ENCODE results near the gene ATP5PF.
A peak's percentile ranks its signal among the peaks of the same experiment; 100 is the strongest.
"Not testable (repeated sequence)": the region's sequence is repeated elsewhere in the genome, so short reads cannot be mapped to it uniquely, and the experiment has no call there.

The ATP5PF gene

DNA sequence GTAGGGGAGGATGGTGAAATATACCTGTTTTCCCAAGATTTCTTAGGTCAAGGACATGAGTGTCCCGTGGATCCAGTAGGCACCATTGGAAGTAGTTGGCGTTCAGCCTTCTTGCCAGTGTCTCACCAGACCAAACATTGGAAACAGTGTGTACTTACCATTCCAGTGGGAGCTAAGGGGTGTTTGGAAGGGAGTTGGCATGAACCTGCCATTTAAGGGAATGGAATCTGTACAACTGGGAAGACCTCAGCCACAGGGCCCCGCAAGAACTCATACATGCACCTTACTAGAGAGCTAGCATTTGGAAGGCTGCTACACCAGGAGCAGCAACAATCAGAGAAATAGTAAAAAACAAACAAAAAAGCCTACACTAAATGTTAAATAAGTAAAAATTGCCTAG, 12.7 kb downstream of the ATP5PF start:
- no peak for DNase-seq

DNA sequence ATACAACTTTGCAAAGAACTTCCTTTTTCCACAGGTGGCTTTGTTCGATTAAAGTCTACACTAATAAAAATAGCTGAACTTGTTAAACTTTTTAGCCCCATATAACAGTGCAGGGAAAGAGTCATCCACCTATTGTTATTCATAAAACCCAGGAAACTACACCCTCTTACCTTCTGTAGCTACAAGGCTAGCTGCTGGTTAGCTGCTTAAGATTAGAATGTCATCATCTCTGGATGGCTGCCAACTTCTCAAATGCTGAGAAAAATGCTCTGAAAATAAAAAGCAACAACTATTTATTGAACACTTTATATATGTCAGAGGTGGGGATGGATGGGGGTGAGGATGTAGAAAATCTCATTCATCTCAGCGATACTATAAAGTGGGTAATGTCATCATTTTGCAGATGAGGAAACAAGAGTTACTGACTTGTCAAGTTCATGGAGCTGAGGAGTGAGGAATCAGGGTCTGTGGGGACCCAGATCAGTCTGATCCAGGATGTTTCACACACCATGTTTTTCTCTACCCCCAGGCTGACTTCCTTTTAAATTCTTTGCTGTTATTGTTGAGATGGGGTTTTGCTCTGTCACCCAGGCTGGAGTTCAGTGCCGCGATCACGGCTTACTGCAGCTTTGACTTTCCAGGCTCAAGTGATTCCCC, 17.1 kb downstream of the ATP5PF start:
- no peak for DNase-seq

DNA sequence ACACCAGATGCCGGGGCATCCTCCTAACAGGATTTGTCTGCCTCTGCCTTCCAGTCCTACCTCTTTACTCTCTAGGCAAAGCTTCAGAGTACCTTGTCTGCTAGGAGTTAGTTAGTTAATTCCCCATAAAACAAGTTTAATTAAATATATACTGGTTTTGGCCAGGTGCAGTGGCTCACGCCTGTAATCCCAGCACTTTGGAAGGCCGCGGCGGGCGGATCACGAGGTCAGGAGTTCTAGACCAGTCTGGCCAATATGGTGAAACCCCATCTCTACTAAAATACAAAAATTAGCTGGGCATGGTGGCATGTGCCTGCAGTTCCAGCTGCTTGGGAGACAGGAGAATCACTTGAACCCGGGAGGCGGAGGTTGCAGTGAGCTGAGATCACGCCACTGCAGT, 20.6 kb downstream of the ATP5PF start:
- not testable (repeated sequence) for DNase-seq

DNA sequence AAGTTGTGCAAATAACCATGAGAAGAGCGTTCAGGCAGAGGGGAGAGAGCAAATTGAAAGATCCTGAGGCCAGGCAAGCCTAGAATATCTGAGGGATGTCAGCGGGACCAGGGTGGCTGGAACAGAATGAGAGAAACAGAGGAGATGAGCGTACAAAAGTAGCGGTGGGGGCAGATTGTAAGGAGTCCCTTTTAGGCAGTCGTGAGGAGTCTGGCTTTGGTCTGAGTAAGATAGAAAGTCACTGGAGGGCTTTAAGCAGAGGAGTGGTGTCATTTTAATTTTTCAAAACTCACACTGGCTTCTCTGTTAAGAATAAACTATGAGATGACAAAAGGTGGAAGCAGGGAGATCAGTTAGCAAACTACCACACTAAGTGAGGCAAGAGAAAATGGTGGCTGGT, 24.2 kb downstream of the ATP5PF start:
- no peak for DNase-seq

DNA sequence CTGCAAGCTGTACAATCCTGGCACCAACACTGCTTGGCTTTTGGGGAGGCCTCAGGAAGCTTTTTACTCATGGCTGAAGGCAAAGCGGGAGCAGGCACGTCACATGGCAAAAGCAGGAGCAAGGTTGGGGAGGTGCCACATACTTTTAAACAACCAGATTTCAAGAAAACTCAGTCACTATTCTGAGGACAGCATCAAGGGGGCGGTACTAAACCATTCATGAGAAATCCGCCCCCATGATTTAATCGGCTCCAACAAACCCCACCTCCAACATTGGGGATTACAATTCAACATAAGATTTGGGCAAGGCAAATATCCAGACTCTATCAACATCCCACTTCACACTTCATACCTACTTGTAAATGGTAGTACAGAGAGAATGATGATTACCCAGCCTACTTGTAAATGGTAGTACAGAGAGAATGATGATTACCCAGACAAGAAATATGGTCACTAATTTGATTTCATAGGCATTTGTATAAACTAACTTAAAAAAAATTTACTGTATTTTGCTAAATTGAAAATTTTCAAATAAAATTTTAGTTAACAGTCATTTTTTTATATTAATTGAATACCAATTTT, 24.9 kb downstream of the ATP5PF start:
- DNase-seq = no peak

DNA sequence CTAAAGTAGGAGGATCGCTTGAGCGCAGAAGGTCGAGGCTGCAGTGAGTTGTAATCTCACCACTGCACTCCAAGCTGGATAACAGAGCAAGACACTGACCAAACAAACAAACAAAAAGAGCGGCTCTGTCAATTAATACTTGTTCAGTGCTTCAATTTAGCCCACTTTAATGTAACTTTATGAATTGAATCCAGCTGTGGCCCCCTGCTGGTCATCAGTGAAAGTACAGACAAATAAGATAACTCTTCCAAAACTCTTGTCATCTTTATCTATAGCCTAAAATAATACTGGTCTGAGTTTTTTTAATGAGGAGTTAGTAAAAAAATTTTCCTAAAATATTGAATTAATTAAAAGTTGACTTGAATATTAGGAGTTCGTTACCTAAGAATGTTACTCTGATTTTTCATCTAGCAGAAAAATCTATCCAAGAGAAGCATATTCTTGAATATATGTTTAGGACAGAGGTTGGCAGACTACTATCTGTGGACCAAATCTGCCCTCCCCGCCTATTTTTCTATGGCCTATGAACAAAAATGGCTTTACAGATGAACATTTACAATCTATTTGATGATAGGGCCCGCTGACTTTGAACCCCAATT, 26.1 kb downstream of the ATP5PF start:
- peak; percentile 42 for DNase-seq

DNA sequence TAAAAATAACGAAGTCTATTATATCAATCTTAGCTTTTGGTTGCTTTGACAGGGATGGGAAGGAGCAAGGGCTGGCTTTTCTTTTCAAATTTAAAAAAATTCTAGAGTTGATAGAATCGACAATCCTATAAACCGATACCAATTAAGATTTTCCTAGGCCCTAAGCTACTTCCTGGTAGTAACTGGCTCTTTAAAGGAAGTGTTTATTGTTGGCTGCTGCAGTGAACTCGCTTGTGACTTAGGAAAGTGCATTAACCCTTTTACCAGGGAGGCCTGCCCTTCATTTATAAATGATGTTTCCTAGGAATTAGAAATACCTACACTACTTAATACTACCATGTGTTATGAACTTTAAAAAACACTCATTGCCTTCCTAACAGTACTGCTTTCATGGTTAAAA, 33.2 kb downstream of the ATP5PF start:
- DNase-seq = no peak

DNA sequence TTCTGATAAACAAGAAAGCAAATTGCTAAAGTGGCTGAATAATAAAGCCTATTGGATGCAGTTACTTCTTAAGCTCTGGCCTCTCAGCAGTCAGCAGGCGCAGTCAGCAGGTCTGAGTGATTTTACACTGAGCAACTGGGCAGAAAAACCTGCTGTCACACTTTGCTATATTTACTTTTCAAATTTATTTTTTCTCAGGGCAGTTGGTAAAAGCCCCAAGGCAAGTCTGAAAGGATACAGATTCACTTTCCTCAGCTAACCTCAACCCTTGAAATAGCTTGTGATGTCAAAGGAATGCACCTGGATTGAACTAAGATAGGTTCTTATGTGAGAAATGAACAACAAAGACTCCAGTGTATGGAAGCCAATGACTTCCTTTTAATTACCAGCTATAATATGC, 34.0 kb downstream of the ATP5PF start:
- no peak for DNase-seq

DNA sequence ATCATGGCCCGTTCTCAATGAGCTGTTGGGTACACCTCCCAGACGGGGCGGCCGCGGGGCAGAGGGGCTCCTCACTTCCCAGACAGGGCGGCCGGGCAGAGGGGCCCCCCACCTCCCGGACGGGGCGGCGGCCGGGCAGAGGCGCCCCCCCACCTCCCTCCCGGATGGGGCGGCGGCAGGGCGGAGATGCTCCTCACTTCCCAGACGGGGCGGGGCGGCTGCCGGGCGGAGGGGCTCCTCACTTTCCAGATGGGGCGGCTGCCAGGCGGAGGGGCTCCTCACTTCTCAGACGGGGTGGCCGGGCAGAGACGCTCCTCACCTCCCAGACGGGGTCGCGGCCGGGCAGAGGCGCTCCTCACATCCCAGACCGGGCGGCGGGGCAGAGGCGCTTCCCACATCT, 39.2 kb downstream of the ATP5PF start:
- DNase-seq = not testable (repeated sequence)

DNA sequence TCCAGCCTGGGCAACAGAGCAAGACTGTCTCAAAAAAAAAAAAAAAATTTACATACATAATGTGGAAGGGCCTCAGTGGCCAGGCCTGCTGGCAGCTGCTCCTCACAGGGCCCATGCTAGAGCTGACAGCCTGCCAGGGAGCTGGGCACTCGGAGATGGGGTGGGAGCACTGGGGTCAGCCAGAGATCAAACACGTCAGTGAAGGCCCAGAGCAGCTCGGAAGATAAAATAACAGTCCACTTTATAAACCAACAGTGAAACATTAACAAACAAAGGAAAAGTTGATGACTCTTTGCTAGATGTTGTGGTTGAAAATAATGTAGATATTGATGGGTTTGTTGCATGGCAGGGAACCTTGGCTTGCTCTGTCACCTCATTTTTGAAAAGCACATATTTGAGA, 42.7 kb downstream of the ATP5PF start:
- no peak for DNase-seq

DNA sequence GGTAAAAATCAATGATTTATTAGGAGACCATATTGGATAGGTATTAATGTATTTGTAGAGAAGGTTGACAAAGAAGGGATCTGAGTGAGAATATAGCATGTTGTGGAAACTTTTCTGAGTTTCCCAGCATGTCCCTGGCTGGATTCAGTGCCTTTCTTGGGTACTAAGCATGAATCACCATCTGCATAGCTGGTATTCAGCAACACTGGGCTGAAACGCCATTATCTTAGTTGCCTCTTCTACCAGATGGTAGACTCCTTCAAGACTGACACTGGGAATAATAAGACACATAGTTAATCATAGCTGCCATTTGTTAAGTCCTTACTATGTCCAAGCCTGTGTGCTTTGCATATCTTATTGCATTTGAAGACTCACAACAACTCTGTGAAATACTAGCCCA, 45.5 kb downstream of the ATP5PF start:
- DNase-seq = no peak

DNA sequence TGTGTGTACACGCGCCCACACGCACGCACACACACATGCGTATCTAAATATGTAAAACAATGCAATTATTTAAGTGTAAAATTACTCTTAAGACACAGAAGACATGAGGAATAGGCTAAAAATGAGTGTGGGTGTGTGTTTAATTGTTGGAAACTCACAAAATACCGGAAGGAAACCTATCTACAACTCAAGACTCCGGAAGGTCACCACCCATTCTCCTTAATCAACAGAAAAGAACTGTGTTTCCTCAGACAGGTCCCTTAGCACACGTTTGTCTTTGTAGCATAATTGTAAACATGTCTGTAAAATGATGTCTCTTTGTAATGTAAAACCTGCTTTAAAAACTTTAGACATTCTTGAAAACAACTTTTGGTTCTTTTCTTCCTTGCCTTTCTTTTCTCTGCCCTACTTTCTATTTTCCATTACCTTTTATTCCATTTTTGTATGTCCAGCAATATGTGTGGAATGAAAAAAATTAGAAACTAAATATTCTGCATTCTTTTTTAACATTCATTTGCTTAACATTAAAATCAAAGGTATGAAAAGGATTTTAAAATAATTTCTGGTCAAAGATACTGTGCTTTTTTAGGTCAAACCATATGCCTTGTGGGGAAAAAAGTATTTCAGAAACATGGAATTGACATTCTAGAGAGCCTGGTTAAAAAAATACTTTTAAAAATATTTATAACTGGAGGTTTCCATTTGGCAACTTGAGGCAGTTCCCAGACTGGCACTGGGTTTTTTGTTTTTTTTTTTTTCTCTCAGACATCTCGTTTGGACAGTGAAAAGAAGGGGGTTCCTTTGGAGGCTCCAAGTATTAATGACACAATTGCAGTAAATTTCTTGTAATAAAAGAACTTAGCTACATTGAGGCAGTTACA, 46.2 kb downstream of the ATP5PF start:
- no peak for DNase-seq

DNA sequence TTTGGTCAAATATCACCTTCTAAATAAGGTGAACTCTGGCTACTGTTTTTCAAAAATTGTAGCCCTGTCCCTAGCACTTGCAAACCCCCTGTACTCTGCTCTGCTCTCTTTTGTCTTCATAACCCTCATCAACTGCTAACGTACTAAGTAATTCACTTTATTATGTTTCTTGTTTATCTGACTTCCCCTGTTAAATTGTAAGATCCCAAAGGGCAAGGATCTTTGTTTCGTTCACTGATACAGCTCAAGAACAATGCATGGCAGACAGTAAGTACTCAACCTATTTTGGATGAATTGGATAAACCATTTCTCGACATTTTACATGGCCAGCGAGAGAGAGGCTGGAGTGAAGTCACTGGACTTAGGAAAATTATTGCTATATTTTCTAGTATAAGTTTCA, 46.9 kb downstream of the ATP5PF start:
- no peak for DNase-seq

DNA sequence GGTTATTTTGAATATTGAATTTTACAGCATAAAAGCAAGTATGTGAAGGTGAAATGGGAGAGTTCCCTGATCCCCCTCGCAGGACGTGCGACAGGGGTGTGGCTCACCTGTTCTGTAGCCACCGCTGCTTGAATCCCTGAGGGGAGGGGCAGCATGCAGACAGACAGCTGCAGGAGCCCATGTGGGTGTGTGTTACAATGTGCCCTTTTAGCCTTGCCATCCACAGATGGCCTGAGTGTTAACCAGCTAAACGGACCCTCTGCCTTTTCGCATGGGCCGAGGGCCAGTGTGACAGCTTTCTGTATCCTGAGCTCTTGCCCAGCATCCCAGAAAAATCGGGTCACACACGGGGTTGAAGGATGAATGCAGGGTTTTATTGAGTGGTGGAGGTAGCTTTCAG, 52.3 kb downstream of the ATP5PF start:
- DNase-seq = no peak

DNA sequence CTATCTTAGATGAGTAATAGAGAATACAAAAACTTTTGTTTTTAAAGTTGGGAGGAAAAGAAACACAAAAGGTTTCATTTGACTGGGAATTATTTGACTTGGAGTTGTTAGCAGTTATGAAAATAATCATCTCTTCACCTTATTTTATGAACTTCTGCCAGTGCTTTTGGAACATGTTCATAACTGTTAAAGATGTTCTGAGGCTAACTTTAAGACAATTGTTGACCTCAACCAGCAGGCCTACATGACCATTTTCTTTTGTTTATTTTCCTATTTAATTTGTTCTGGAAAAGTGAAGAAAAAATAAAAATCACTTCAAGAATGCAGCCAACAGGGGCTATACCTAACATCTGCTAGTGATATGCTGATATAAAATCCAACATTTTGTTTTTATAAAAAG, 58.3 kb downstream of the ATP5PF start:
- DNase-seq = no peak

Data from retina (tissue), 1 donor.